IMR-90 (cell line): ENCODE measurements around the gene CMKLR1. TPM values are rescaled to one million over a fixed set of nuclear protein-coding genes. Genes with fewer than 3 reads are reported as not detected.

Experiments used
- ATAC-seq: fragments of 200-7000 bp; cut with Tn5 transposase; 2 replicates; pipeline ENCODE4 v1.9.1; 2020; ENCODE audit warnings: low read depth, mild to moderate bottlenecking, moderate library complexity
- BruUV-seq: library from RNA; stranded (reverse); fragments of 400-500 nt; replicated peaks from 2 replicates; lab custom pipeline; 2021; lab: Mats Ljungman, UMichigan
- CTCF ChIA-PET: fragments of 300-600 bp; formaldehyde crosslinking; extraction: SDS; loops from one replicate; lab custom pipeline; 2021; ENCODE audit warnings: antibody characterized with exemption; lab: Yijun Ruan, JAX
- POLR2A ChIA-PET: fragments of 300-600 bp; sonication (Branson Sonifier 250); formaldehyde crosslinking; loops from one replicate; lab custom pipeline; 2022; ENCODE audit warnings: antibody characterized with exemption; ENCODE audit not compliant: unreplicated experiment; lab: Charles Lee
- DNase-seq: peaks from one replicate; pipeline ENCODE4 v3.0.0; 2013
- H2AFZ ChIP-seq: replicated peaks from 2 replicates; pipeline ENCODE3; 2013; ENCODE audit warnings: low read length, mild to moderate bottlenecking; ENCODE audit not compliant: poor library complexity
- H2AK5ac ChIP-seq: 2 replicates; pipeline ENCODE4 v1.6.1; 2013; ENCODE audit warnings: low read depth, low read length, inconsistent platforms
- H2AK9ac ChIP-seq: replicated peaks from 2 replicates; pipeline ENCODE3; 2013; ENCODE audit warnings: mild to moderate bottlenecking, low read depth, low read length, moderate library complexity; ENCODE audit not compliant: poor library complexity
- H2BK120ac ChIP-seq: 2 replicates; pipeline ENCODE4 v1.6.1; 2013; ENCODE audit warnings: low read depth, low read length, inconsistent platforms
- H2BK15ac ChIP-seq: 3 replicates; pipeline ENCODE4 v1.6.1; 2013; ENCODE audit warnings: low read depth, low read length, inconsistent platforms
- H2BK20ac ChIP-seq: 2 replicates; pipeline ENCODE4 v1.6.1; 2013; ENCODE audit warnings: low read depth, mild to moderate bottlenecking, inconsistent platforms, low read length, moderate library complexity
- H2BK5ac ChIP-seq: 2 replicates; pipeline ENCODE4 v1.6.1; 2013; ENCODE audit warnings: mild to moderate bottlenecking, low read depth, low read length, inconsistent platforms; ENCODE audit not compliant: poor library complexity, severe bottlenecking
- H3K14ac ChIP-seq: replicated peaks from 2 replicates; pipeline ENCODE4 v1.6.1; 2013; ENCODE audit warnings: low read depth, low read length, inconsistent platforms
- H3K18ac ChIP-seq: 2 replicates; pipeline ENCODE4 v1.6.1; 2013; ENCODE audit warnings: low read depth, low read length, control low read depth
- H3K23ac ChIP-seq: 2 replicates; pipeline ENCODE4 v1.6.1; 2013; ENCODE audit warnings: low read depth, low read length, inconsistent platforms
- H3K27ac ChIP-seq: 2 replicates; pipeline ENCODE4 v1.5.1; 2013; ENCODE audit warnings: mild to moderate bottlenecking, control low read depth, low read length; ENCODE audit not compliant: insufficient read depth
- H3K27me3 ChIP-seq: 2 replicates; pipeline ENCODE4 v1.6.1; 2013; ENCODE audit warnings: low read length; ENCODE audit not compliant: control insufficient read depth, insufficient read depth
- H3K36me3 ChIP-seq: 2 replicates; pipeline ENCODE4 v1.6.1; 2013; ENCODE audit warnings: low read length, mixed read lengths; ENCODE audit not compliant: control insufficient read depth, insufficient read depth
- H3K4ac ChIP-seq: 2 replicates; pipeline ENCODE4 v1.6.1; 2013; ENCODE audit warnings: low read depth, low read length, inconsistent platforms
- H3K4me1 ChIP-seq: 2 replicates; pipeline ENCODE4 v1.6.1; 2013; ENCODE audit warnings: low read length, mixed read lengths; ENCODE audit not compliant: control insufficient read depth, insufficient read depth
- H3K4me2 ChIP-seq: 2 replicates; pipeline ENCODE4 v1.6.1; 2013; ENCODE audit warnings: low read depth, mild to moderate bottlenecking, control low read depth, low read length, moderate library complexity
- H3K4me3 ChIP-seq: 2 replicates; pipeline ENCODE4 v1.5.1; 2013; ENCODE audit warnings: low read depth, mild to moderate bottlenecking, control low read depth, low read length, moderate library complexity; ENCODE audit not compliant: insufficient read depth
- H3K56ac ChIP-seq: 2 replicates; pipeline ENCODE4 v1.6.1; 2013; ENCODE audit warnings: low read length, inconsistent platforms; ENCODE audit not compliant: insufficient read depth; ENCODE audit errors: extremely low read depth
- H3K79me1 ChIP-seq, 2 experiments: 2 replicates each; pipeline ENCODE4 v1.6.1; 2013; ENCODE audit warnings: low read length in 2 of 2, inconsistent platforms in 1 of 2, low read depth in 1 of 2
- H3K9ac ChIP-seq: 2 replicates; pipeline ENCODE4 v1.6.1; 2013; ENCODE audit warnings: low read depth, low read length, control low read depth
- H3K9me1 ChIP-seq: 2 replicates; pipeline ENCODE4 v1.6.1; 2013; ENCODE audit warnings: low read length, inconsistent platforms; ENCODE audit not compliant: insufficient read depth
- H3K9me3 ChIP-seq: 2 replicates; pipeline ENCODE4 v1.6.1; 2013; ENCODE audit warnings: low read length; ENCODE audit not compliant: control insufficient read depth, insufficient read depth
- H4K20me1 ChIP-seq: 2 replicates; pipeline ENCODE4 v1.6.1; 2013; ENCODE audit warnings: low read length, inconsistent platforms; ENCODE audit not compliant: insufficient read depth
- H4K5ac ChIP-seq: 2 replicates; pipeline ENCODE4 v1.6.1; 2013; ENCODE audit warnings: mild to moderate bottlenecking, low read depth, low read length, control low read depth
- H4K8ac ChIP-seq, 2 experiments: 2 replicates each; pipeline ENCODE4 v1.6.1; 2013; ENCODE audit warnings: low read depth in 2 of 2, low read length in 2 of 2, control low read depth in 1 of 2, inconsistent platforms in 1 of 2
- H4K91ac ChIP-seq: 2 replicates; pipeline ENCODE4 v1.6.1; 2013; ENCODE audit warnings: low read depth, low read length, inconsistent platforms; ENCODE audit not compliant: insufficient read depth
- POLR2A ChIP-seq: IDR thresholded peaks from 2 replicates; pipeline ENCODE4 v1.6.1; 2012; ENCODE audit warnings: mild to moderate bottlenecking, low read depth, low read length
- WGBS, 2 experiments: methylation state at CpG; one replicate each; pipeline versions ENCODE4 v1.1.5 to v1.1.7; 2013; ENCODE audit warnings: missing lambda C conversion rate in 2 of 2; ENCODE audit not compliant: insufficient read length in 1 of 2; ENCODE audit errors: extremely low coverage in 2 of 2; 5-methylcytosine and 5-hydroxymethylcytosine counted together
- dilution Hi-C: fragments of 300-500 bp; cut with HindIII; formaldehyde crosslinking; loops from one replicate; pipeline ENCODE4 v1.14.3; 2018; ENCODE audit warnings: low sequenced_read_pairs; ENCODE audit not compliant: unreplicated experiment
- in situ Hi-C: fragments of 300-500 bp; cut with MboI; formaldehyde crosslinking; loops from 3 replicates; pipeline ENCODE4 v1.14.3; 2019; ENCODE audit warnings: low sequenced_read_pairs, inconsistent platforms, mixed read lengths
- intact Hi-C: fragments of 100-400 bp; cut with micrococcal nuclease; formaldehyde crosslinking; loops from 2 replicates; pipeline ENCODE4 v1.10.0; 2022
- polyA plus RNA-seq, 3 experiments: library from polyadenylated mRNA; depleted of rRNA; stranded (reverse); fragments of >200 nt; gene quantifications; 2 replicates each; pipeline ENCODE4 v1.2.3, GENCODE V29; 2012; ENCODE audit warnings: low replicate concordance in 1 of 3
- total RNA-seq: library from RNA; depleted of rRNA; stranded (reverse); fragments of >200 nt; gene quantifications from 2 replicates; pipeline ENCODE4 v1.2.3, GENCODE V29; 2012
- TF ChIP-seq, protein P1 (sequence below): fragments of 150-350 bp; IDR thresholded peaks from 2 replicates; pipeline ENCODE4 v1.6.1; 2016; ENCODE audit warnings: low read depth, mild to moderate bottlenecking, low read length, moderate library complexity, borderline replicate concordance

Gene CMKLR1
- total and polyA plus RNA-seq, 2 of the 4 experiments (the other 2 are of a cell fraction), result not detected

DNA sequence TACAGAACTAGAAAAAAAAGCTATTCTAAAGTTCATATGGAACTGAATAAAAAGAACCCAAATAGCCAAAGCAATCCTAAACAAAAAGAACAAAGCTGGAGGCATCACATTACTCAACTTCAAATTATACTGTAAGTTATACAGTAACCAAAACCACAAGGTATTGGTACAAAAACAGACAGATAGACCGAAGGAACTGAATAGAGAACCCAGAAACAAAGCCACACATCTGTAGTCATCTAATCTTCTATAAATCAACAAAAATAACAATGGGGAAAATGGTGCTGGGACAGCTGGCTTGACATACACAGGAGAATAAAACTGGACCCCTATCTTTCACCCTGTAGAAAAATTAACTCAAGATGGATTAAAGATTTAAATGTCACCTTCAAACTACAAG, 38.1 kb upstream of the CMKLR1 start:
- Histone ChIP-seq H3K4me3 (no peak overlapping the region), H3K36me3 (no peaks in the 10 kb centered on the region), H4K8ac (no peak overlapping the region), H3K4me2 (no peak overlapping the region), H3K27me3 (no peaks in the 10 kb centered on the region), H2BK20ac (no peak overlapping the region), H4K5ac (no peak overlapping the region), H2AFZ (no peak overlapping the region), H3K4ac (no peak overlapping the region), H4K20me1 (no peaks in the 10 kb centered on the region), H3K9me1 (no peaks in the 10 kb centered on the region), H3K9me3 (peaks cover 3% of the 10 kb centered on the region; the same call in 1 of the 2 replicates), H3K79me1 (no peaks in the 10 kb centered on the region), H2BK120ac (no peak overlapping the region), H2BK5ac (no peak overlapping the region), H4K91ac (no peak overlapping the region), H3K56ac (no peak overlapping the region), H2AK9ac (no peak overlapping the region), H3K27ac (no peak overlapping the region), H3K23ac (no peak overlapping the region), H3K18ac (no peak overlapping the region), H2AK5ac (no peak overlapping the region), H3K4me1 (no peaks in the 10 kb centered on the region), H3K9ac (no peak overlapping the region), H2BK15ac (no peak overlapping the region), H3K14ac (no peak overlapping the region)
- dilution Hi-C loops, result no loop called here
- in situ Hi-C loops, result no loop called here
- TF ChIP-seq, protein P1, sequence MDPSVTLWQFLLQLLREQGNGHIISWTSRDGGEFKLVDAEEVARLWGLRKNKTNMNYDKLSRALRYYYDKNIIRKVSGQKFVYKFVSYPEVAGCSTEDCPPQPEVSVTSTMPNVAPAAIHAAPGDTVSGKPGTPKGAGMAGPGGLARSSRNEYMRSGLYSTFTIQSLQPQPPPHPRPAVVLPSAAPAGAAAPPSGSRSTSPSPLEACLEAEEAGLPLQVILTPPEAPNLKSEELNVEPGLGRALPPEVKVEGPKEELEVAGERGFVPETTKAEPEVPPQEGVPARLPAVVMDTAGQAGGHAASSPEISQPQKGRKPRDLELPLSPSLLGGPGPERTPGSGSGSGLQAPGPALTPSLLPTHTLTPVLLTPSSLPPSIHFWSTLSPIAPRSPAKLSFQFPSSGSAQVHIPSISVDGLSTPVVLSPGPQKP, result no peak
- no peak for TF ChIP-seq POLR2A
- WGBS, 2 experiments, result no CpG with 5 or more reads among the region's 1 CpG
- POLR2A ChIA-PET, result no interaction called here
- no TSS peak for BruUV-seq
- DNase-seq, result no peak
- CTCF ChIA-PET, result no interaction called here
- intact Hi-C loops, result no loop called here
- no peak for ATAC-seq
